Activated B cell treated with CpG ODN at 0.5 μM for 24 hours (primary cell): ENCODE results near the gene HDGFL2. TPM values are rescaled to one million over a fixed set of nuclear protein-coding genes. Genes with fewer than 3 reads are reported as not detected.

Source experiments
- ATAC-seq: fragments of 200-7000 bp; cut with Tn5 transposase; one replicate; pipeline ENCODE4 v1.10.0; 2021; ENCODE audit warnings: low read depth, mild to moderate bottlenecking, moderate library complexity
- CTCF ChIA-PET: fragments of 350-600 bp; sonication (Branson Sonifier 250); formaldehyde crosslinking; loops from one replicate; lab custom pipeline; 2021; ENCODE audit warnings: antibody characterized with exemption; lab: Charles Lee
- POLR2A ChIA-PET: fragments of 350-600 bp; sonication (Branson Sonifier 250); formaldehyde crosslinking; loops from one replicate; lab custom pipeline; 2021; ENCODE audit warnings: antibody characterized with exemption; lab: Charles Lee
- DNase-seq: peaks from one replicate; pipeline ENCODE4 v3.0.0; 2022
- H3K27ac Mint-ChIP-seq: one replicate; pipeline ENCODE4 v1.8.0; 2020; ENCODE audit warnings: mixed read lengths
- H3K27me3 Mint-ChIP-seq: one replicate; pipeline ENCODE4 v1.8.0; 2021; ENCODE audit warnings: mixed read lengths
- H3K36me3 Mint-ChIP-seq: one replicate; pipeline ENCODE4 v1.8.0; 2021; ENCODE audit warnings: low read depth, mixed read lengths
- H3K4me1 Mint-ChIP-seq: one replicate; pipeline ENCODE4 v1.8.0; 2021; ENCODE audit warnings: mixed read lengths
- H3K4me3 Mint-ChIP-seq: one replicate; pipeline ENCODE4 v1.8.0; 2020; ENCODE audit warnings: mild to moderate bottlenecking, mixed read lengths
- H3K9me3 Mint-ChIP-seq: one replicate; pipeline ENCODE4 v1.8.0; 2020; ENCODE audit warnings: mixed read lengths
- intact Hi-C: fragments of 100-400 bp; cut with micrococcal nuclease; formaldehyde crosslinking; loops from one replicate; pipeline ENCODE4 v1.15.1; 2024
- total RNA-seq: library from RNA; stranded (reverse); gene quantifications from 2 replicates; pipeline ENCODE4 v1.2.3, GENCODE V29; 2022
- TF ChIP-seq, protein P1 (sequence below): fragments of 200-600 bp; IDR thresholded peaks from one replicate; pipeline ENCODE4 v1.8.0; 2022; ENCODE audit warnings: antibody characterized with exemption, mild to moderate bottlenecking

Gene HDGFL2
- total RNA-seq, 1 donor from 2014 or later: 44.9 TPM

GRCh38 chr19:4516939-4517300, 44.8 kb downstream of the HDGFL2 start:
- intact Hi-C loops: no loop called here

DNA sequence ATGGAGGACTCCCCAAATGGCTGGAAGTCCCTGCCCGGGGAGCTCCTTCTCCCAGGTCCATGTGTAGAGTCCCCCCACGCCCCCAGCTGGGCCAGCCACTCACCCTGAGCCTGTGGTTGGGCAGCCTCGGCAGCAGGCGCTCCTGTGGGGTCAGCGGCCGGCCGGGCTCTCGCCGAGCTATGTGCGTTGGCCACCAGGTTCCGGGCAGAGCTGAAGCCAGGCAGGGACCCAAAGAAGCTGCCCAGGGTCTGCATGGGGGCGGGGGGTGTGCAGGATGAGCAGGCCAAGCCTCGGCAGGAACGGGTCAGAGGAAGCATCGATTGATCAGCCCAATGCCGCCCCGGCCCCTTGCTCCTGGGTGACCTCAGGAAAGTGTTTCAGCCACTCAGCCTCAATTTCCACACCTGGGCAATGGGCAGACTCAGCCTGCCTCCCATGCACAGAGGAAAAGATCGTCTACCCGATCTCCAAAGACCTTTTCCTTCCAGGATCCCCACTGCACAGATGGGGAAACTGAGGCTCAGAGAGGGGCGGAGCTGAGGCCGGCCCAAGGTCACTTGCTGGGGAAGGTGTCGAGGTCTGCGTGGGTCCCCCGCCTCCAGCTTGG, 45.5 kb downstream of the HDGFL2 start:
- no peak for DNase-seq
- Mint-ChIP-seq H3K4me1 (no peaks in the 10 kb centered on the region), H3K4me3 (no peak overlapping the region), H3K9me3 (no peaks in the 10 kb centered on the region), H3K36me3 (no peaks in the 10 kb centered on the region), H3K27ac (no peak overlapping the region), H3K27me3 (peaks cover 12% of the 10 kb centered on the region)
- intact Hi-C loops: no loop called here
- POLR2A ChIA-PET: no interaction called here
- CTCF ChIA-PET: interaction anchor here (1.1 kb wide), 1 partner anchor 8 kb away, joined by 3 read pairs; no protein-coding TSS in a partner anchor
- TF ChIP-seq, protein P1, sequence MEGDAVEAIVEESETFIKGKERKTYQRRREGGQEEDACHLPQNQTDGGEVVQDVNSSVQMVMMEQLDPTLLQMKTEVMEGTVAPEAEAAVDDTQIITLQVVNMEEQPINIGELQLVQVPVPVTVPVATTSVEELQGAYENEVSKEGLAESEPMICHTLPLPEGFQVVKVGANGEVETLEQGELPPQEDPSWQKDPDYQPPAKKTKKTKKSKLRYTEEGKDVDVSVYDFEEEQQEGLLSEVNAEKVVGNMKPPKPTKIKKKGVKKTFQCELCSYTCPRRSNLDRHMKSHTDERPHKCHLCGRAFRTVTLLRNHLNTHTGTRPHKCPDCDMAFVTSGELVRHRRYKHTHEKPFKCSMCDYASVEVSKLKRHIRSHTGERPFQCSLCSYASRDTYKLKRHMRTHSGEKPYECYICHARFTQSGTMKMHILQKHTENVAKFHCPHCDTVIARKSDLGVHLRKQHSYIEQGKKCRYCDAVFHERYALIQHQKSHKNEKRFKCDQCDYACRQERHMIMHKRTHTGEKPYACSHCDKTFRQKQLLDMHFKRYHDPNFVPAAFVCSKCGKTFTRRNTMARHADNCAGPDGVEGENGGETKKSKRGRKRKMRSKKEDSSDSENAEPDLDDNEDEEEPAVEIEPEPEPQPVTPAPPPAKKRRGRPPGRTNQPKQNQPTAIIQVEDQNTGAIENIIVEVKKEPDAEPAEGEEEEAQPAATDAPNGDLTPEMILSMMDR: no peak
- no peak for ATAC-seq

More at GRCh38 chr19:4516939-4517300, 44.8 kb downstream of the HDGFL2 start:
- Mint-ChIP-seq H3K27ac (no peak overlapping the region), H3K4me3 (no peak overlapping the region), H3K36me3 (no peaks in the 10 kb centered on the region), H3K27me3 (peaks cover 12% of the 10 kb centered on the region), H3K9me3 (no peaks in the 10 kb centered on the region), H3K4me1 (no peaks in the 10 kb centered on the region)
- no peak for DNase-seq
- ATAC-seq: no peak
- ChIA-PET CTCF (interaction anchor here (0.8 to 1.2 kb wide), 3 partner anchors 8 to 244 kb away, joined by 3 read pairs; no protein-coding TSS in a partner anchor), POLR2A (no interaction called here)
- TF ChIP-seq, protein P1: no peak

DNA sequence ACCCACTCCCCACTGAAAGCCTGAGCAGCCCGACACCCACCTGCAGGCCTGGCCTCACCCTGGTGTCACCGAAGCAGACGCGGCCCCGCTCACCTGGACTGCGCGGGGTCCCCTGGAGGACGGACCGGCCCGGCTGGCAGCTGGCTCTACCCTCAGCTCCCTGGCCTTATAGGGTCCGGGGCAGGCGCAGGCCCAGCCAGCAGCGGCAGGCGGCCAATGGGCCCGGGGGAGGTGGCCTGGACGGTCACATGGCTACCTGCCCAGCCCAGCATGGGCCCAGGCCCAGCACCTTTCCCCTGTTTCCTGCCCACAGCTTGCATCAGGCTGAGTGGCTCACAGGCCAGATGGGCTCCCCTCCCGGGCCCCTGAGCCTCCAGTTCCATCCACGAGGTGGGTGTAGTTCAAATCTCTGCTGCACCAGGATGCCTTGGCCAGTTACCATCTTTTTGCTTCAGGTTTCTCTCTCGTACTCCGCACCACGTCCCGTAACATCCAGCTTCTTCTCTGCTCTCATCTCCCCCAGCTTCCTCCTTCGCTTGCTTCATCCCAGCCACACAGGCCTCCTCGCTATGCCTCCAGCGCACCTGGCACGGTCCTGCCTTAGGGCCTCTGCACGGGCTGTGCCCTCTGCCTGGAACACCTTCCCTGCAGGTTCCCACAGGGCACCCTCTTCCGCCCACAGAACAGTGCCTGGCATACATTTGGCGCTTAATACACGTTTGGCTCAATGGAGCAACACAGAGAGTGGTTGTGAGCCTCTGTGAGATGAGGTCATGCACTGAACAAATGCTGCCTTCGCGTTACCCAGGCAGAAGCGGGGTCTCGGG, 46.5 kb downstream of the HDGFL2 start, which contains the start of gene PLIN4:
TSS of gene PLIN4 (minus strand) at position 142 of the 827 bp plus-strand sequence. CDS start 214 bp downstream, outside the sequence.
- H3K36me3 Mint-ChIP-seq: no peaks in the 10 kb centered on the region
- H3K27me3 Mint-ChIP-seq: peaks cover 12% of the 10 kb centered on the region
- TF ChIP-seq, protein P1: no peak
- no peak within 1 kb of the TSS for H3K27ac Mint-ChIP-seq
- no peak within 1 kb of the TSS for H3K4me3 Mint-ChIP-seq
- ChIA-PET CTCF (no interaction called here), POLR2A (no interaction called here)
- no peaks in the 10 kb centered on the region for H3K4me1 Mint-ChIP-seq
- intact Hi-C loops: no loop called here
- DNase-seq (no peak), ATAC-seq (no peak)
- no peaks in the 10 kb centered on the region for H3K9me3 Mint-ChIP-seq

GRCh38 chr19:4519172-4519496, 47.0 kb downstream of the HDGFL2 start:
- Mint-ChIP-seq H3K9me3 (no peaks in the 10 kb centered on the region), H3K4me3 (no peak overlapping the region), H3K27me3 (peaks cover 9% of the 10 kb centered on the region), H3K36me3 (no peaks in the 10 kb centered on the region), H3K4me1 (no peaks in the 10 kb centered on the region), H3K27ac (no peak overlapping the region)
- ATAC-seq: no peak
- intact Hi-C loops: no loop called here
- DNase-seq: no peak
- CTCF ChIA-PET: no interaction called here
- POLR2A ChIA-PET: no interaction called here
- TF ChIP-seq, protein P1: no peak

DNA sequence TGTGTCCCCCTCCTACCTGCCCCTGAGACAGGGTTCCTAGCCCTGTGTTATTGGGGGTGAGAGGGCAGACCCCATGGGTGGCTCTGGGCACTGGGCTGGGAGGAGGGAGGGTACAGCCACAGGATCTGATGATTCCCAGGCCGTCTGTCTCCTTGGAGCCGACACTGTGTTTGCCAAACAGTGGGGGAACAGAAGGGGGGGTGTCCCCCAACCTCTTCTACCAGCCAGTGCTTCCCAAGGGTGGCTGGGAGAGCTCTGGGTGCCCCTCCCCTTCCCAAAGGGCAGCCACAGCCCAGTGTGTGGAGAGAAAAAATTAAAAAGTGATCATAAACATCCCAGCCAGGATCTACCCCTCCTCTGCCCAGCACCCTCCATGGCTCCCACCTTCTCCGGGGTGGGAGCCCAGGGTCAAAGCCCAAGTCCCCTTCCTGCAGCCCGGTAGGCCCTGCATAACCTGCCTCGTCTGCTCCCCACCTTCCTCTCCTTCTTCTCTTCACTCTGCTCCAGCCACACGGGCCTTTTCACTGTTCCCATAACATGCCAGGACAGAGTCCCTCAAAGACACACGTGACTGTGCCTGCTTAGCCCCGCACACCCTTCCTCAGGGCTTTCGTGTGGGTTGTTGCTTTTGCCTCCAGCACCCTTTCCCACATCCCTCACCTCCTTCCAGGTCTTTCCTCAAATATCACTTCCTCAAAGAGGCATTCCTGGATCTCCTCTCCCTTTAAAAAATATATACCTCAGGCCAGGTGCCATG, 47.6 kb downstream of the HDGFL2 start:
- intact Hi-C loops: no loop called here
- Mint-ChIP-seq H3K27ac (no peak overlapping the region), H3K4me3 (no peak overlapping the region), H3K9me3 (no peaks in the 10 kb centered on the region), H3K27me3 (peaks cover 9% of the 10 kb centered on the region), H3K36me3 (no peaks in the 10 kb centered on the region), H3K4me1 (no peaks in the 10 kb centered on the region)
- ATAC-seq: no peak
- CTCF ChIA-PET: no interaction called here
- no peak for DNase-seq
- POLR2A ChIA-PET: no interaction called here
- TF ChIP-seq, protein P1: no peak
